Omental fat pad (tissue), 4 donors: ENCODE results near the gene TPSD1. TPM values are rescaled to one million over a fixed set of nuclear protein-coding genes. Genes with fewer than 3 reads are reported as not detected.
"Not testable (repeated sequence)": the region's sequence is repeated elsewhere in the genome, so short reads cannot be mapped to it uniquely, and the experiment has no call there.

Source experiments
- ATAC-seq: fragments of 150-250 bp; one replicate; pipeline ENCODE4 v1.9.1; 2016; ENCODE audit warnings: mild to moderate bottlenecking, moderate library complexity; ENCODE audit not compliant: low FRiP score
- DNase-seq: peaks from one replicate; pipeline ENCODE4 v3.0.0-alpha.2; 2019; ENCODE audit warnings: low spot score
- total RNA-seq, 4 donors: library from RNA; depleted of rRNA; stranded (reverse); fragments of >200 nt; gene quantifications; one replicate each; pipeline ENCODE4 v1.1.0, GENCODE V29; 2016
- TF ChIP-seq, protein P1 (sequence below), 3 donors: fragments of 450-650 bp; IDR thresholded peaks; one replicate each; pipeline ENCODE4 v1.5.1; 2016 to 2017; ENCODE audit warnings: antibody characterized with exemption in 3 of 3, mild to moderate bottlenecking in 3 of 3, moderate library complexity in 2 of 3

TPSD1 gene
- total RNA-seq, 4 donors from 2014 or later = 1.2 TPM; not detected in 3

GRCh38 chr16:1263591-1264344 lies 7.9 kb downstream of the TPSD1 start:
- TF ChIP-seq, protein P1, sequence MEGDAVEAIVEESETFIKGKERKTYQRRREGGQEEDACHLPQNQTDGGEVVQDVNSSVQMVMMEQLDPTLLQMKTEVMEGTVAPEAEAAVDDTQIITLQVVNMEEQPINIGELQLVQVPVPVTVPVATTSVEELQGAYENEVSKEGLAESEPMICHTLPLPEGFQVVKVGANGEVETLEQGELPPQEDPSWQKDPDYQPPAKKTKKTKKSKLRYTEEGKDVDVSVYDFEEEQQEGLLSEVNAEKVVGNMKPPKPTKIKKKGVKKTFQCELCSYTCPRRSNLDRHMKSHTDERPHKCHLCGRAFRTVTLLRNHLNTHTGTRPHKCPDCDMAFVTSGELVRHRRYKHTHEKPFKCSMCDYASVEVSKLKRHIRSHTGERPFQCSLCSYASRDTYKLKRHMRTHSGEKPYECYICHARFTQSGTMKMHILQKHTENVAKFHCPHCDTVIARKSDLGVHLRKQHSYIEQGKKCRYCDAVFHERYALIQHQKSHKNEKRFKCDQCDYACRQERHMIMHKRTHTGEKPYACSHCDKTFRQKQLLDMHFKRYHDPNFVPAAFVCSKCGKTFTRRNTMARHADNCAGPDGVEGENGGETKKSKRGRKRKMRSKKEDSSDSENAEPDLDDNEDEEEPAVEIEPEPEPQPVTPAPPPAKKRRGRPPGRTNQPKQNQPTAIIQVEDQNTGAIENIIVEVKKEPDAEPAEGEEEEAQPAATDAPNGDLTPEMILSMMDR (IDR thresholded peaks at IDR 0.05) = no peak
- ATAC-seq (no peak), DNase-seq (no peak)

- no peak for DNase-seq
- TF ChIP-seq, protein P1 (IDR thresholded peaks at IDR 0.05) = no peak
- ATAC-seq = no peak
Measured at GRCh38 chr16:1264345-1265089, 8.6 kb downstream of the TPSD1 start.

GRCh38 chr16:1265090-1265630 lies 9.3 kb downstream of the TPSD1 start:
- ATAC-seq (no peak), DNase-seq (no peak)
- TF ChIP-seq, protein P1 (IDR thresholded peaks at IDR 0.05) = no peak

GRCh38 chr16:1265826-1266225 lies 10.0 kb downstream of the TPSD1 start:
- no peak for DNase-seq
- TF ChIP-seq, protein P1 (IDR thresholded peaks at IDR 0.05) = no peak
- no peak for ATAC-seq

GRCh38 chr16:1269418-1269817 lies 13.5 kb downstream of the TPSD1 start:
- not testable (repeated sequence) for DNase-seq, ATAC-seq

GRCh38 chr16:1271380-1271723 lies 15.5 kb downstream of the TPSD1 start:
- DNase-seq (no peak), ATAC-seq (no peak)
- TF ChIP-seq, protein P1 (IDR thresholded peaks at IDR 0.05) = no peak

GRCh38 chr16:1271724-1272413 lies 16.0 kb downstream of the TPSD1 start:
- not testable (repeated sequence) for DNase-seq, ATAC-seq
